ENCODE data around the gene OOSP1.

DNA sequence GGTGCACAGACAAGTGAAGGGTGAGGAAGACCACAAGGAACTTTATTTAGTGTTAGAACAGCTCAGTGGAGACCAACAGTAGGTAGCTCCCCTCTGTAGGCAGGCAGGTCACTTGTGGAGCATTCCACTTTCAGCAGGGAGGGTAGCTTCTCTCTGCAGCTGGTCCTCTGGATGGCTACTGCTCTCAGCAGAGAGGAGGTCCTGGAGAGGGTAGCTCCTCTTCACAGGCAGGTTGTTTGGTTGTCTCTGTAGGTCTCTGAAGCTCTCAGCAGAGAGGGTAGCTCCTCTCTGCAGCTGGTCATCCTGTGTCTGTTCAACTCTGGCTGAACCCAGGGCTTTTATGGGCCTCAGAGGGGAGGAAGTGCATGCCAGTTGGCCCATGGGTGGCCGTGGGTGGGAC is 6.5 kb upstream of the OOSP1 start:
- TF ChIP-seq, protein P1, sequence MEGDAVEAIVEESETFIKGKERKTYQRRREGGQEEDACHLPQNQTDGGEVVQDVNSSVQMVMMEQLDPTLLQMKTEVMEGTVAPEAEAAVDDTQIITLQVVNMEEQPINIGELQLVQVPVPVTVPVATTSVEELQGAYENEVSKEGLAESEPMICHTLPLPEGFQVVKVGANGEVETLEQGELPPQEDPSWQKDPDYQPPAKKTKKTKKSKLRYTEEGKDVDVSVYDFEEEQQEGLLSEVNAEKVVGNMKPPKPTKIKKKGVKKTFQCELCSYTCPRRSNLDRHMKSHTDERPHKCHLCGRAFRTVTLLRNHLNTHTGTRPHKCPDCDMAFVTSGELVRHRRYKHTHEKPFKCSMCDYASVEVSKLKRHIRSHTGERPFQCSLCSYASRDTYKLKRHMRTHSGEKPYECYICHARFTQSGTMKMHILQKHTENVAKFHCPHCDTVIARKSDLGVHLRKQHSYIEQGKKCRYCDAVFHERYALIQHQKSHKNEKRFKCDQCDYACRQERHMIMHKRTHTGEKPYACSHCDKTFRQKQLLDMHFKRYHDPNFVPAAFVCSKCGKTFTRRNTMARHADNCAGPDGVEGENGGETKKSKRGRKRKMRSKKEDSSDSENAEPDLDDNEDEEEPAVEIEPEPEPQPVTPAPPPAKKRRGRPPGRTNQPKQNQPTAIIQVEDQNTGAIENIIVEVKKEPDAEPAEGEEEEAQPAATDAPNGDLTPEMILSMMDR (IDR thresholded peaks at IDR 0.05): no peak
- no peak for TF ChIP-seq TCF7L2 (IDR thresholded peaks at IDR 0.05; ENCODE audit: low read depth, low read length)
- TF ChIP-seq POLR2AphosphoS5 (IDR thresholded peaks at IDR 0.05; ENCODE audit: low read depth, low read length): no peak
- TF ChIP-seq, protein P2, sequence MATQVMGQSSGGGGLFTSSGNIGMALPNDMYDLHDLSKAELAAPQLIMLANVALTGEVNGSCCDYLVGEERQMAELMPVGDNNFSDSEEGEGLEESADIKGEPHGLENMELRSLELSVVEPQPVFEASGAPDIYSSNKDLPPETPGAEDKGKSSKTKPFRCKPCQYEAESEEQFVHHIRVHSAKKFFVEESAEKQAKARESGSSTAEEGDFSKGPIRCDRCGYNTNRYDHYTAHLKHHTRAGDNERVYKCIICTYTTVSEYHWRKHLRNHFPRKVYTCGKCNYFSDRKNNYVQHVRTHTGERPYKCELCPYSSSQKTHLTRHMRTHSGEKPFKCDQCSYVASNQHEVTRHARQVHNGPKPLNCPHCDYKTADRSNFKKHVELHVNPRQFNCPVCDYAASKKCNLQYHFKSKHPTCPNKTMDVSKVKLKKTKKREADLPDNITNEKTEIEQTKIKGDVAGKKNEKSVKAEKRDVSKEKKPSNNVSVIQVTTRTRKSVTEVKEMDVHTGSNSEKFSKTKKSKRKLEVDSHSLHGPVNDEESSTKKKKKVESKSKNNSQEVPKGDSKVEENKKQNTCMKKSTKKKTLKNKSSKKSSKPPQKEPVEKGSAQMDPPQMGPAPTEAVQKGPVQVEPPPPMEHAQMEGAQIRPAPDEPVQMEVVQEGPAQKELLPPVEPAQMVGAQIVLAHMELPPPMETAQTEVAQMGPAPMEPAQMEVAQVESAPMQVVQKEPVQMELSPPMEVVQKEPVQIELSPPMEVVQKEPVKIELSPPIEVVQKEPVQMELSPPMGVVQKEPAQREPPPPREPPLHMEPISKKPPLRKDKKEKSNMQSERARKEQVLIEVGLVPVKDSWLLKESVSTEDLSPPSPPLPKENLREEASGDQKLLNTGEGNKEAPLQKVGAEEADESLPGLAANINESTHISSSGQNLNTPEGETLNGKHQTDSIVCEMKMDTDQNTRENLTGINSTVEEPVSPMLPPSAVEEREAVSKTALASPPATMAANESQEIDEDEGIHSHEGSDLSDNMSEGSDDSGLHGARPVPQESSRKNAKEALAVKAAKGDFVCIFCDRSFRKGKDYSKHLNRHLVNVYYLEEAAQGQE (IDR thresholded peaks at IDR 0.05; ENCODE audit: insufficient read depth in 1 of 2, low read depth in 2 of 2, low read length in 1 of 2): no peak
- TF ChIP-seq SIN3A (IDR thresholded peaks at IDR 0.05; ENCODE audit: borderline replicate concordance, insufficient read depth, low read depth, low read length): no peak
